GM18867 (cell line): ENCODE data around the gene PRPF40A.
A peak's percentile ranks its signal among the peaks of the same experiment; 100 is the strongest.

ENCODE experiments used
- ATAC-seq: cut with Tn5 transposase; IDR thresholded peaks from one replicate; pipeline ENCODE4 v1.9.1; 2021; ENCODE audit warnings: mild to moderate bottlenecking, moderate library complexity; ENCODE audit not compliant: unreplicated experiment

The PRPF40A gene

GRCh38 chr2:152622219-152622618 is 95.0 kb downstream of the PRPF40A start:
- no peak for ATAC-seq

- no peak for ATAC-seq
Measured at GRCh38 chr2:152620985-152621384, 96.3 kb downstream of the PRPF40A start.

- no peak for ATAC-seq
Measured at GRCh38 chr2:152620208-152620607, 97.1 kb downstream of the PRPF40A start.

- ATAC-seq = no peak
Measured at GRCh38 chr2:152618193-152618564, 99.1 kb downstream of the PRPF40A start.

- no peak for ATAC-seq
Measured at GRCh38 chr2:152617456-152618192, 99.6 kb downstream of the PRPF40A start.

GRCh38 chr2:152615177-152615576 is 102.1 kb downstream of the PRPF40A start:
- no peak for ATAC-seq

GRCh38 chr2:152613235-152613634 is 104.0 kb downstream of the PRPF40A start:
- no peak for ATAC-seq

- ATAC-seq = peak; percentile 80
Measured at GRCh38 chr2:152611458-152612231, 105.6 kb downstream of the PRPF40A start.

- ATAC-seq = no peak
Measured at GRCh38 chr2:152609699-152610098, 107.6 kb downstream of the PRPF40A start.

- ATAC-seq = no peak
Measured at GRCh38 chr2:152609154-152609553, 108.1 kb downstream of the PRPF40A start.

- no peak for ATAC-seq
Measured at GRCh38 chr2:152607793-152608300, 109.4 kb downstream of the PRPF40A start.

GRCh38 chr2:152606941-152607340 is 110.3 kb downstream of the PRPF40A start:
- ATAC-seq = no peak

- ATAC-seq = no peak
Measured at GRCh38 chr2:152606081-152606480, 111.2 kb downstream of the PRPF40A start.

GRCh38 chr2:152603166-152603565 is 114.1 kb downstream of the PRPF40A start:
- no peak for ATAC-seq

- no peak for ATAC-seq
Measured at GRCh38 chr2:152602750-152603149, 114.5 kb downstream of the PRPF40A start.
